OCI-M2 (cell line): Measurements from ENCODE around the gene TMIGD3.

Experiments
- DNase-seq: peaks from one replicate; lab custom pipeline; 2025; ENCODE audit not compliant: unreplicated experiment; lab: John Stamatoyannopoulos, UW

The TMIGD3 gene

GRCh38 chr1:111476214-111476613, 27.2 kb downstream of the TMIGD3 start:
- no peak for DNase-seq

- no peak for DNase-seq
Observed at GRCh38 chr1:111475701-111476100, 27.7 kb downstream of the TMIGD3 start.

- DNase-seq = no peak
Observed at GRCh38 chr1:111474521-111474920, 28.9 kb downstream of the TMIGD3 start.

DNA sequence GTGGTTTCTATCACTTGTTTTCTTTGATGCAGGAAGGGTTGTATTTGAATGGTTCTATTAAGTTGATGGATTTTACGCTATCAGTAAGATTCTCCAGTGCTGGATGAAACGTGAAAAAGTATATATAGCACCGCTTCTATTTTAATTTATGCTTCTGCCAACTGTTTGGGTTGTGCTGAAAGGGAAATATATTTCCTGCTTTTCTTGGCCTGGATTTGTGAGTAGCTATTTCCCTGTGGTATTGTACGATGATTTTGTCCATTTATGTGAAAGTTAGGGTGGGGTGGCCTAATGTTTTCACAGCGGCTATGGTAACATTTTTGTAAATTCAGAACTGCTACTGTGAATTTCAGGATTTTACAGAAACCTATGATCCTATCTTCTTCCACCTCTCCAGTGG, 29.3 kb downstream of the TMIGD3 start:
- DNase-seq = no peak

DNA sequence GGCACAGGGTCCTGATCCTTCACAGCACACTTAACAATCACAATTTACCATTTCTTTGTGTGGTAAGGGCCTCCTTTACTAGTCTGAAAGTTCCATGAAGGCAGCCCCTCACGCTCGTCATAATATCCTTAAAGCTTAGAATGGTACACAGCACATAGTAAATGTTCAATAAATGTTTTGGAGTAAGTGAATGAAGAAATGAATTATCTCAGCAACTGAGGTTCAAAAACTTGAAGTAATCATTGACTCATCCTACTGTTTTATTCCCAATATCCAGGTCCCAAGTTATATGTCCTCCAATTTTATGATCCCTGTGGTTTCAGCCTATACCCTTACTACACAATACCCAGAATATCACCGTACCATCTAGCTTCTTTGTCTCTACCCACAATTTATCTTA, 31.9 kb downstream of the TMIGD3 start:
- no peak for DNase-seq

DNA sequence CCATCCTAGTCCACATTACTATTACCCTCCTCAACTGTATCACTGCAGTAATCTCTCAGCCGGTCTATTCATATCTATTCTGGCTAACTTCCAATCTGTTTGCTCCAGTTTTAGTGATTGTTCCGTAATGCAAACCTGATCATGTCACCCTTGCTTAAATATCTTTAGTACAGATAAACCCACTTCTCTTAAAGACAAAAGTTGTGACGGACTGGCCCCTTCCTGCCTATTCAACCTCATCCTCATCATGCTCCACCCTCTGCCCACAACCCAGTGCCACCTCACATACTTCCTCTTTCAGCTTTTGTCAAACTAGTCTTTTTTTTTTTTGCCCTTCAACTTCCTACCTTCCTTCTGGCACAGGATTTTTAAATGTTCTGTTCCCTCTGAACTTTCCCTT, 32.4 kb downstream of the TMIGD3 start:
- no peak for DNase-seq

GRCh38 chr1:111470596-111470995, 32.8 kb downstream of the TMIGD3 start:
- no peak for DNase-seq

DNA sequence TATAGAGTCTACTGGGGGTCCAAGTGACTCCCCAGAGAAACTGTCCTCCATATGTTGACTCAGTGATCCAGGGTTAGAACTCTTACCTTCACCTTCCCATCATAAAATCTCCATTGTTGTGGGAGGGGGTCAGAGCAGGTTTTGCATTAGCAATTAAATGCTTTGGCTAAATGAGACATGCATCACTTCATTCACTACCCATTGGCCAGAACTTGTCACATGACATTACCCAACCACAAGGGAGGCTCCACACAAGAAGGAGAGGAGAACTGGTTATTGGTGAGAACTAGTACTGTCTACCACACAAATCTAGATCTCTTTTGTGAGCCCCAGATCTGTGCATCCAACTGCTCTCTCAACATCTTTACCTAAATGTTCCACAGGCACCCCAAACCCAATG, 33.9 kb downstream of the TMIGD3 start:
- no peak for DNase-seq

GRCh38 chr1:111468717-111469100, 34.7 kb downstream of the TMIGD3 start:
- DNase-seq = no peak

DNA sequence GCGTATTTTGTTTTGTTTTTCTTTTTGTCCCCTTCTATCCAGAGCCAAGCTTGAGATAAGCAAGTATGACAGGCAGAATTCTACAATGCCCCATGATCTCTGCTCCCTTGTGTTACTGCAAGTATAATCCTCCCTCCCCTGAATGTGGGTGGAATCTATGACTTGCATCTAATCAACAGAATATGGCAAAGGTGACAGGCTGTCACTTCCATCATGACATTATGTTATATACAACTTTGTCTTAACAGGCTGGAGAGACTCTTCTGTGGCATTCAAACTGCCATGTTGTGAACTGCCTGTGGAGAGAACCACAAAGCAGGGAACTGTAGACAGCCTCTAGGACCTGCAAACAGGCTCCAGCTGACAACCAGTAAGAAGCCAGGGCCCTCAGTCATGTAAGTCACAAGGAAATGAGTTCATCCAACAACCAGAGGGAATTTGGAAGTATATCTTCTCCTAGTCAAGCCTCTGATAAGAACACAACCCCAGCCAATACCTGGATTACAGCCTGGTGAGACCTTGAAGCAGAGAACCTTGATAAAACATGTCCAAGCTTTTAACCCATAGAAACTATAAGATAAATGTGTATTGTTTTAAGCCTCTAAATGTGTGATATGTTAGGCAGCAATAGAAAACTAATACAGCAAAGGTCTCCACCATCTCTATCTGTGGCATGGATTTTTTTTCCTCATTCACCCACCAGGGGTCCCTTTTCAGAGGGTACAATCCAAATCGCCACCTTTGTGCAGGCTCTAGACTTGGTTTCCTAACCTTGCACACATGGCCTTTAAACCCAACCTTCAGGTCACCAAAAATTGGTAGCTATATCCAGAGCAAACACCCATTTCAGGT, 35.3 kb downstream of the TMIGD3 start:
- DNase-seq = no peak

- DNase-seq = no peak
Observed at GRCh38 chr1:111466480-111466879, 37.0 kb downstream of the TMIGD3 start.

- no peak for DNase-seq
Observed at GRCh38 chr1:111465754-111466153, 37.7 kb downstream of the TMIGD3 start.

- no peak for DNase-seq
Observed at GRCh38 chr1:111463029-111463683, 40.3 kb downstream of the TMIGD3 start.

DNA sequence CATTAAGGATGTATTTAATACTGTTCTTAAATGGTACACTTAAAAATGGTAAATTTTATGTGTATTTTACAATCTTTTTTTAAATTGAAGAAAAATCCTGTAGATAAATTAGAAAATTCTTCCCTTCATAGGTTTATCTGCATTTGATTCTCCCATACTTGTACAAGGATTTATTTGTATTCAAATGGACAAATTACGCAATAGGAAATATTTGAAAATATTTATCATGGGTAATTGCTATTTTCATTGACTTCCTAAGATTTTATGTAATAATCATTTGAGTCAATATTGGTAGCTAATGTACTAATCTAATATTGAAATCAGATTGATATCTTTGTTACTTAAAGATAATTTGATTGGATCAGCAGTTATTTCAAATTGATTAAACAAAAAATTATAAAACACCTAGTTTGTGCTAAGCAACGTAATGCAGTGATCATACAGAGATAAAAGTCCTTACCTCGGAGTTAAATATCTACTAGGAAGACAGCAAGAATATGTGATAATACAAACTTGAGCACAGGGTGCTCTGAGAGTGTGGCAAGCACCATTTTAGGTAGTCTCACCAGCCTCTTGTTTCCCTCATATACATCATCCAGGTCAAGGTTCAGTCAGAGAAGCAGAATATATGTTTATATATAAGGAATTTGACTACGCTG, 40.9 kb downstream of the TMIGD3 start:
- no peak for DNase-seq

DNA sequence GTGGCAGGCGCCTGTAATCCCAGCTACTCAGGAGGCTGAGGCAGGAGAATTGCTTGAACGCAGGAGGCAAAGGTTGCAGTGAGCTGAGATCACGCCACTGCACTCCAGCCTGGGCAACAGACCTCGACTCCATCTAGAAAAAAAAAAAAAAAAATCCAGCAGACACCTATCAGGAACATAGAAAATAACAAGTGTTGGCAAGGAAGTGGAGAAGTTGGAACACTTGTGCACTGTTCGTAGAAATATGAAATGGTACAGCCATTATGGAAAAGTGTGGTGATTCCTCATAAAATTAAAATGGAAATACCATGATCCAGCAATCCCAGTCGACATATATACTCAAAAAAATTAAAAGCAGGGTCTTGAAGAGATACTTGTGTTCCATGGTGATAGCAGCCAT, 41.7 kb downstream of the TMIGD3 start:
- DNase-seq = no peak

DNA sequence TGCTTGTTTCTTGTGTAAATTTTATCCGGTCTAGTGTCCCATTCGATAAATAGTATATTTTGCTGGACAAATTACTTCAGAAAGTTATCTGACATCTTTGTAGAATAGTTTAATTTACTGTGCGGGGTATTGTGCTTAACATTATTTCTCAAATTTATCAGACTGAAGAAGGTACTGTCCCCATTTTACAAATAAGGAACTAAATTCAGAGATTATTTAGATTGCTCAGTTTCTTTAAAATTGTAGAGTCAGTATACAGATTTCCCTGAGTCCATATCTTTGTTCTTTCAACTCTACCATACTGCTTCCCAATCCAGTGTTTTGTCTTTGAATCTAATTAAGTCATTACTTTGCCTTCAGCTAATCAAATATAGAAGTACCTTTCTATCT, 47.8 kb downstream of the TMIGD3 start:
- no peak for DNase-seq

GRCh38 chr1:111454859-111455641, 48.4 kb downstream of the TMIGD3 start:
- no peak for DNase-seq

DNA sequence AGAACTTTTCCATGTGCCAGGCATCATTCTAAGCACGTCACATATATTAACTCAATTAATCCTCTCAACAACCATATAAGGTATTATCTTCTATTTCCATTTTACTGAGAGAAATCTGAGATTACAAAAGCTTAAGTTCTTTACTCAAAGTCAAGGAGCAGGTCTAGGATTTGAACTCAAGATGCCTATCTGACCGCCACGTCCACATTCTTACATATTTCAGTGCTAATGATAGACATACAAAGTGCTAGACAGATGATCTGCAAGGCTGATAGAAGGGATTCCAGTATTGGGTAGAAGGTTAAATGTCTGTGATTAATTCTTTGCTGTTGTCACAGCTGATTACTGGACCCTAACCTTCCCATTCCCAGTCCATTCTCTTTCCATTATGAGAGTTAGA, 49.7 kb downstream of the TMIGD3 start:
- no peak for DNase-seq

DNA sequence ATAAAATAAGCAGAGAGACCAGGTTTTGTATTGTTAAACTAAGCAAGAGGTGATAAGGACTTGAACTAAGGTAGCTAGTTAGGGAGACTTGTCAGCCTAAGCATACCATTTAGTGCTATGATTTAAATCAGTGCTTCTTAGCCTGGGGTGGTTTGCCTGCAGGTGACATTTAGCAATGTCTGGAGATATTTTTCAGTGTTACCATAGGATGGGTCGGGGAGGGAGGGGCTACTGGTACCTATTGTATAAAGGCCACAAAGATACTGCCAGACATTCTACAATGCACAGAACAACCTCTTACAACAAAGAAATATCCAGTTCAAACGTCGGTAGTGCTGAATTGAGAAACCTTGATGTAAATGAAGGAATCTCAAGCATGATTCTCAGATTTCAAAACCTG, 50.9 kb downstream of the TMIGD3 start:
- no peak for DNase-seq

GRCh38 chr1:111450185-111450584, 53.2 kb downstream of the TMIGD3 start:
- no peak for DNase-seq

DNA sequence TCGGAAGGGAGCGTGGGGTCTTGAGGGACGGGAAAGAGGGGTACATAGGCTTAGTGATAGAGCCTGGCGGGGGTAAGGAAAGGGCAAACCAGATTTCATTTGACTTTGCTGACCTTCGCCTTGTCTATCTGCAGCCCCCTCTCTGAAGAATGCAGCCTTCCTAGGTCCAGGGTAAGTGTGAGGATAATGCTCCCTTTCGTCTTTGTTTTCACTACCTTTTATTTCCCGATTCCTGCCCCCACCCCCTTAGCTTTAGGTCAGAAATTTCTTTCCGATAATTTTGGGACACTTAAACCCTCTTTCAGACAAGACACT, 53.8 kb downstream of the TMIGD3 start:
- no peak for DNase-seq
